NCI-H82 (cell line): ENCODE data around the gene ASPSCR1.
"Not testable (repeated sequence)": the region's sequence is repeated elsewhere in the genome, so short reads cannot be mapped to it uniquely, and the experiment has no call there.

Experiments
- DNase-seq: peaks from one replicate; lab custom pipeline; 2025; lab: John Stamatoyannopoulos, UW

The ASPSCR1 gene

DNA sequence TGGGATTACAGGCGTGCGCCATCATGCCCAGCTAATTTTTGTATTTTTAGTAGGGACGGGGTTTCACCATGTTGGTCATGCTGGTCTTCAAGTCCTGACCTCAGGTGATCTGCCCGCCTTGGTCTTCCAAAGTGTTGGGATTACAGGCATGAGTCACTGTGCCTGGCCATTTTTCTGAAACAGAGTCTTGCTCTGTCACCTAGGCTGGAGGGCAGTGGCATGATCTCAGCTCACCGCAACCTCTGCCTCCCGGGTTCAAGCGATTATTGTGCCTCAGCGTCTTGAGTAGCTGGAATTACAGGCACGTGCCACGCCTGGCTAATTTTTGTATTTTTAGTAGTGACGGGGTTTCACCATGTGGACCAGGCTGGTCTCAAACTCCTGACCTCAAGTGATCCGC, 4.1 kb downstream of the ASPSCR1 start:
- not testable (repeated sequence) for DNase-seq

DNA sequence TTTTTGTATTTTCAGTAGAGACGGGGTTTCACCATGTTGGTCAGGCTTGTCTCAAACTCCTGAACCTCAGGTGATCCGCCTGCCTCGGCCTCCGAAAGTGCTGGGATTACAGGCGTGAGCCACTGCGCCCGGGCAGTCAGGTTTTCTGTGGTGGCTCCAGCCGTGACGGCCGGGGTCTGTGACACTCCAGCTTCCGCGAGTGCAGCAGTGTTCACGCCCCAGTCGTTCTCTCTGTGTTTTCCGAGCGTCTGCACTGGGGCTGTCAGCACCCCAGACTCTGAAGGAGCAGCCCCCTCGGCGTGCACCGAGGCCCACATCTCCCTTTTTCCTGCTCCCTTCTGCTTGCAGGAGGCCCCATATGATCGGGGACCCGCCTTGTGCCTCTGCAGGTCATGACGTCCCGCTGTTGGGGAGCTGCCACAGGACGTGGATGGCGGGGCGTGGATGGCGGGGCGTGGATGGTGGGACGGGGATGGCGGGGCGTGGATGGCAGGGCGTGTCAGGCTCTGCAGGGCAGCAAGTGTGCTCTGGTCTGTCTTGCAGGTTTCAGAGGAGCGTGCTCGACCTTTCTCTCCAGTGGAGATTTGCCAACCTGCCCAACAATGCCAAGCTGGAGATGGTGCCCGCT, 5.7 kb downstream of the ASPSCR1 start:
- no peak for DNase-seq

DNA sequence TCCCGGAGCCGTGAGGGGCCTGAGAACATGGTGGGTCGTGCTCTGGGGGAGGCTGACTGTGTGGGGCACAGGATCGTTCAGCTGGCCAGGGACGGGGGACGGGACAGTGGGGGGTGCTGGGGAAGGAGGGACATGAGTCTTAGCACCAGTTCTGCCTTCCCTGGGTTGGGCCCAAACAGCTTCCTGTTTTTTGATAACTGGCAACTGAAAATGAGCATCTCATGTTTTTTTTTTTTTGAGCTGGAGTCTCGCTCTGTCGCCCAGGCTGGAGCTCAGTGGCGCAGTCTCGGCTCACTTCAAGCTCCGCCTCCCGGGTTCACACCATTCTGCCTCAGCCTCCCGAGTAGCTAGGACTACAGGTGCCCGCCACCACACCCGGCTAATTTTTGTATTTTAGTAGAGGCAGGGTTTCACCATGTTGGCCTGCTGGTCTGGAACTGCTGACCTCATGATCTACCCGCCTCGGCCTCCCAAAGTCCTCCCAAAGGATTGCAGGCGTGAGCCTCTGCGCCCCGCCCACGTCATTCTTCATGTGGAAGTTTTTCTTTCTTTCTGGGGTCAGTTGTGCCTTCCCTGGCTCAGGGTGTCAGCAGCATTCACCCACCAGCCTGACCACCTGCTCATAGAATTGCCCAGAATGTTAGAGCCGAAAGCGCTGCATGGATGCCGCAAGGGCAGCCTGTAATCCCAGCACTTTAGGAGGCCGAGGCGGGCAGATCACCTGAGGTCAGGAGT, 6.4 kb downstream of the ASPSCR1 start:
- no peak for DNase-seq

DNA sequence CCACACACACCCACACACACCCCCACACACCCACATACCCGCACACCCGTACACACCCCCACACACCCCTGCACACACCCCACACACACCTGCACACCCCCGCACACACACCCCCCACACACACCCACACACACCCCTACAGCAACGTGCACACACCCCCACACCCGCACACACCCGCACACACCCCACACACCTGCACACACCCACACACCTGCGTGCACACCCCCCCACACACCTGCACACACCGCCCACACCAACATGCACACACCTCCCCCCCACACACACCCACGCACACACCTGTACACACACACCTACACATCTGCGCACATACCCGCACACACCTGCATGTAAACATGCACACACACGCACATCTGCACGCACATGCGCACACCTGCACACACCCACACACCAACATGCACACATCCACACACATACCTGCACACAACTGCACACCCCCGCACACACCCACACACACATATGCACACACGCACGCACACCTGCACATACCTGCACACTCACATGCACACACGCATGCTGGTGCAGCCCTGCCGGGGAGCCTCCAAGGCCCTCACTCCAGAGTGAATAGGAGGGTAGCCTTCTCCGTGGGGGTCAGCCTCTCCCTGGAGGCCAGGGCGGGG, 7.5 kb downstream of the ASPSCR1 start:
- no peak for DNase-seq

DNA sequence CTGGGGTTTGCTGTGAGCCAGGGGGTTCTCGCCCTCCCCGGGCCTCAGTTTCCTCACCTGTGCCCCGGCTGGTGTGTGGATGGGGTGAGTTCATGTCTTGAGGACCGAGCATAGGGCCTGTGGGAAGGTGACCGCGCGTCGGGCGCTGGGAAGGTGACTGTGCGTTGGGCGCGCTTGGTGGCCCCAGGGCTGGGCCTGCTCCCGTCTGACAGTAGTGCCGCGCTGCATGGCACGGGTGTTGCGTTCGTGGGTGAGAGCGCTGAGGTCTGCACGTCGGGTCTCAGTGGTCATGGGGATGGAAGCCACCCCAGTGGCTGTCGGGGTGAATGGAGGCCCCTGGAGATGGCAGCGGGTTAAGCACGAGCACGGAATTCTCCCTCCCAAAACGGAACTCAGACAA, 9.2 kb downstream of the ASPSCR1 start:
- no peak for DNase-seq

DNA sequence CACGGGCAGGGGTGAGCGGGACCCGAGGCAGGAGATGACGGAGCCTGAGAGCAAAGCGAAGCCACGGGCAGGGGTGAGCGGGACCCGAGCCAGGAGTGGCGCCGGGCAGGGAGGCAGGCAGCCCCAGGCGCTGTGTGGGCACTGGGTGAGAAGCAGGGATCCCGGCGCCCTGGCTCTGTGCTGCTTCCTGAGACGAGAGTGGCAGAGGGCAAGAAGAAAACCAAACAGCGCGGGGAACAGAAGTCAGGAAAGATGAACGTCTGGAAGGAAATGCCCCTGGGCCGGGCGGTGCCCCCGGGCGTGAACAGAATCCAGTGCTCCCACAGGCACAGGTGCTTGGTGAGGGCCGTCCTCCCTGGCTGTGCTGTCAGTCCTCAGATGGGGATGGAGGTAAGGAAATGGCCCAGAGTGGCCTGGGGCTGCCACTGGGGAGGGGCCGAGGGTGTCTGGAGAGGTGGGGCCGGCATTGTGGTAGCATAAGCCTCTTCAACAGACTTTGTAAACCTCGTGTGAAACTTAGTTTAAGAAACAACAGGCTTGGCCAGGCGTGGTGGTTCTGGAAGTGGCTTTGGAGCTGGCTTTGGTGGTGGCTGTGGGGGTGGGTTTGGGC, 9.8 kb downstream of the ASPSCR1 start:
- no peak for DNase-seq

DNA sequence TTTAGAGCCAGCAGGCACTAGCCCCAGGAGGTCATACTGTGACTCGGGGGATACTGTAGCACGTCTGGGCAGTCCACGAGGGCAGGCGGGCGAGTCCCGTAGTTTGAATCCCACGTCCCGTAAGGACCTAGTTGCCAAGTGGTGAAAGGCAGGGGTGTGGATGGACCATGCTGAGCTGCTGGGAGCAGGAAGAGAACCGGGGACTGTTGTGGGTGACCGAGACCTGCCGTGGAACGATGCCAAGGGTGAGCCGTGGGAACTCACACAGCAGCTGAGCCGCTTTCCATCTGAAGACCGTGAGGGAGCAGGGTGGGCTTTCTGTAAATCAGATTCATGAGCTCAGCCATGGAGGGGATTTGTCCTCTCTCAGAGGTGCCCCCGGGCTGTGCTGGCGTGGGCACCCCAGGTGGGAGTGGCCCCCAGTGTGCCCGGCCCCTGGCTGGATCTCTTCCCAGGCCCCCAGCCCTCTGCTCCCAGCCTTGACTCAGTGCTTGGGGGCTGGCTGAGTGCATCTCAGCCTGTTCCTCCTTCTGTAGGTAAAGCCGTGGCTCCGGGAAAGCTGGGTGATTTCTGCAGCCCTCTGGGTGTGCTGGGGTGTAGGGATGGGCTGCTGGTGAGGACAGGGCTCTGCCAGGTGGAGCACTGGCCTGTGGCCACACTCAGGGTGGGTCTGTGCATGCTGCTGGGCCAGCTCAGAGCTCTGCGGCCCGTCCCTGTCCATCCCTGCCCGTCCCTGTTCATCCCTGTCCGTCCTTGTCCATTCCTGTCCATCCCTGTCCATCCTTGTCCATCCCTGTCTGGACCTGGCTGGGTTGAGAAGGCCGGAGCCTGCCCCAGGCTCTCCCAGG, 13.6 kb downstream of the ASPSCR1 start:
- DNase-seq: no peak

DNA sequence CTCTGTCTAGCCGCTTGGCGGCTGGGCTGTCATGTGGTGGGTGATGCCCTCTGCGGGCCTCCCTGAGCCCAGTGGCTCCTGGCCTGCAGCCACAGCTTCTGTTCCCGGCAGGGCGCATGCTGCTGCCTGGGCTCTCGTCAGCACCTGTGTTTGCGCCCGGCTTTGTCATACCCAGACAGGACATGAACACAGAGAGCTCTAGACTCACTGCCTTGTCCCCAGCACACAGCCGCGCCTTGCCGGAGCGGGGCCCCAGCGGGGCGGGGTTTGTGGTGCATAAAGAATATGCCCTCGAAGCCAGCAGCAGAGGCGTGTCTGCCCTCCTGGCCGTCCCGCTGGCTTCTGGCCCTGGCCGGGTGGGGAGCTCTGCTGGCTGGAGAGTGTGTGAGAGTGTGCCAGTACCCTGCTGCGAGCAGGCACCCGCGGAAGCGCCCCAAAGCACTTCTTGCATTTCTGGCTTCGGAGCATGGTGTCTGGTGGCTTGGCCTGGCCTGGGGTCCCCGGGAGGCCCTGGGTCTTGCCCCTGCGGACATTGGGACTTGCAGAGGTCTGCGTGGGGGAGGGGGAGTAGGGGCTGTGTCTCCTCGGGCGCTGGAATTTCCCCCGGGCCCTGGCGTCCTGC, 14.4 kb downstream of the ASPSCR1 start:
- DNase-seq: no peak

DNA sequence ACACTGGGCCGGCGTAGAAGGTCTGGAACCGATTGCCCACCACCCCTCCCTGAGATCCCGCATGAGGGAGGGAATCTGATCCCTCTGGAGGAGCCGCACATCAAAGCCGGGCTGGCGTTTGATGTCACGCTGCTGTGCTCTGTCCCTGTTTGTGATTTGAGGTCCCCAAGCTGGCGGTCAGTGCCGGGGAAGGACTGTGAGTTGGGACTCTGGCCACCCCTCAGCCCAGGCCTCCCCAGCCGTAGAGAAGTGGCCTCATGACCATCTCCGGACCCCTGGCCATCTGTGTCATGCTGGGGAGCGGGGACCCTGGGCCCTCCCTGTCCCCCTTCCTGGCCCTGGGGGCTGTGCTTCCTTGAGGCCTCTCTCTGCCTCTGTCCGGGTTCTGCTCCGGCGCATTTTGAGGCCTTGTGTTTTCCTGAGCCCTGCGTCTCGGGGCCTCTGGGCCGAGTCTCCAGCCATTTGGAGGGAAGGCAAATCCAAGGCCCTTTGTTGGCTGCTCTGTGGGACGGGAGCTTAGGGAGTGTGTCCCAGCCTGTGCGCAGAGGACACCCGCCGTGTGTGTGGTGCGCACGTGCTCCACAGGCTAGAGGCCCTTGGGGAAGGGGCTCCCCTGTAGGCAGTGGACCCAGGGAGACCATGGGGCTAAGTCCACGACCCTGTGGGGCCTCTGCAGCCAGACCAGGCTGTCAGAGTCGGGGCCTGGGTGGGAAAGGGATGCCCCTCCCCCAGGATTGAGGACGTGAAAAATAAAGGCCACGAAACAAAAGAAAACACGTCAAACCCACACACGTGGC, 15.1 kb downstream of the ASPSCR1 start:
- DNase-seq: no peak

DNA sequence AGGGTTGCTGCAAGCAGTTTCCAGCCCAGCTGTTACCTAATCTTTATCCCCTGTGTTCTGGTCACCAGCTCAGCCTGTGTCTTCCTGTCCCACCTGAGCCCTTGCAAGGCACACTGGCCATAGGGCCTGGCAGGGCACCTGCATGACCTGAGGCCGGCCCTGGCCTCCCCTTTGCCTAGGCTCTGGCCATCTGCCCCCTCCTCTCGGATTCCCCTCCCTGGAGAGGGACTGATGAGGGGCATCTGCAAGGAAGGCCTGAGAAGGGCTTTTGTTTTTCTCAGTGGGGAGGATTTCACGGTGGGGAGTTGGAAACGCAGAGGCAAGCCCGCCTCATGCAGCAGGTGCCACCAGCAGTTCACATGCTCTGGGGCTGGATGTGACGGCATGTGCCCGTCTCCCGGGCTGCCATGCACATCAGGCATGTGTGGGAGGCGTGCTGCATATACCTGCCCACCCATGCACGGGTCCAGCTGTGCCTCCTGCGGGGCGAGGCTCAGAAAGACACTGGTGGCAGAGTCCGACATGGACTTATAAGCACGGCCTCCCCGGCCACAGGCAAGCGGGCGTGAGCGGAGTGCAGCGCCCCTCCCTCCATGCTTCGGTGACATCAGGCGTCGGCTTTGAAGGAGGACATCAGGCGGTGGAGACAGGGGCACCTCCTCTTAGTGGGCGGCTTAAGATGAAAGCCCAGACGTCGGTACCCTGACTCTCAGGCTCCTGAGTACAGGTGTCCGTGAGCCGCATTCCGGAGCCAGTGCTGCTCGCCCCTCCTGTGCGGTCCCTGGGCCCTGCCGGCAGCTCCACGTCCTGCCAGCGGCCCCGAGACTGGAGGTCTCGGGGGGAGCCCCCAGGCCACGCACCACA, 16.5 kb downstream of the ASPSCR1 start:
- no peak for DNase-seq

DNA sequence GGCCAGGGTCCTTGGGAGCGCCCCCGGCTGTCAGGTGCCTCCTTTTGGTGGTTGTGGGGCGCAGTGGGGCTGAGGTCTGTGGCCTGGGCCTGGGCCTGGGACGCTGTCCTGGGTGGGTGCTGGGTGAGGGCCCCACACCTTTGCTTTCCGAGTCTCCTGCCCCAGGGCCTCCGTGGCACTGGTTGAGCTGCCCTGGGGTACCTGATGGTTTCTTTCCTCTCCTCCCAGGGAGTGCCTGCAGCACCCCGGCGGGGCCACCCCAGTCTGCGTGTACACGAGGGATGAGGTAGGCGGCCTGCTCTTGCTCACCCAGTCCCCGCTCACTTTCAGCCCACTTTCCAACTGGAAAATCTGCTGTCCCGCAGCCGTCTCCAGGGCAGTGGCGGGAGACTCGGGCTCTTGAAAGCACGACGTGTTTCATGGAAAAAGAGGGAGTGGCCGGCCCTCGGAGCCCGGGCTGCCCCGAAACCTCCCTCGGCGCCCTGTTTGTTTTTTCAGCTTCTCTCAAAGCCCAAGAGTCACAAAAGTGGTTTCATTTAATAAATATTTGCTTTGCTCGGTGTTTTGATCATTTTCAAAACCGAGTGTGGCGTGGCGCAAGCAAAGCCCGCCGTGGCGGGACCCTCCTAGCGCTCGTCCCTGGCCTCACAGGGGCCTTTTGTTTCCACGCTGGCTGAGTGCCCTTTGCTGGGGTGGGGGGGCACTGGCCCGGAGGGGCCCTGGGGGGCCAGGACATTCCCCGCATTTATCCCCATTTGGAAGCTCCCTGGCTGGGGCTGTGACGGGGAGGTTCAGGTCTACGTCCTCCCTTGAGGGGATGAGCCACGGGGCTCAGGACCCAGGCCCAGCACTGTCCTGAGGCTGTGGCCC, 17.4 kb downstream of the ASPSCR1 start:
- DNase-seq: no peak

DNA sequence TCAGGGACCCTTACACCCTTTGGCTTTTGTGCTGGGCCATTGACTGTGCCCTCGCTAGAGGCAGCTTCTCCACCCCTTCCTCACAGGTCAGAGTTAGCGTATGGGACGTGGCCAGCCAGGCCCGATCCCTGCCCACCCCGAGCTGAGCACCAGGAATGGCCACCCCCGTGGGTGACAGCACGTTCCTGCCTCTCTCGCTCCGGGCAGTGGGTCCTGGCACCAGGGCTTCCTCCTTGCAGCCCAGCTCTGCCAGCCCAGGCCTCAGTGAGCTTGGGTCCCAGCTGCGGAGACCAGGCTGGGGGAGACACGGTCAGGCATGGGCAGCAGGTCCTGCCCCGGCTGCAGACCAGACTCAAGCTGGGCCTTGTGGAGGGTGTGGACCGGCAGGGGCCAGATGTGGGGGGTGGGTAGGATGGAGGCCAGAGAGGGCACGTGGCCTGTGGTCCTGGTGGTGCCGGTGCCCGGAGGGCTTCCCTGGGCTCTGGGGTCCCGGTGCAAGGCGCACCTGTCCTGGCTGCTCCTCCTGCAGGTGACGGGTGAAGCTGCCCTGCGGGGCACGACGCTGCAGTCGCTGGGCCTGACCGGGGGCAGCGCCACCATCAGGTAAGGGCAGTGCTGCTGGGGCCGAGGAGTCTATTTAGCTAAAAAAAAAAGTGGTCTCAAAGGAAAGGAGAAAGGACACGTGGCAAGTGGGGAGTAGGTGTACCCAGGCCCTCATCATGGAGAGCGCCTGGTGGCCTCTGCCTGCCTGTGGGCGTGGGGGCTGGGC, 18.2 kb downstream of the ASPSCR1 start:
- no peak for DNase-seq

DNA sequence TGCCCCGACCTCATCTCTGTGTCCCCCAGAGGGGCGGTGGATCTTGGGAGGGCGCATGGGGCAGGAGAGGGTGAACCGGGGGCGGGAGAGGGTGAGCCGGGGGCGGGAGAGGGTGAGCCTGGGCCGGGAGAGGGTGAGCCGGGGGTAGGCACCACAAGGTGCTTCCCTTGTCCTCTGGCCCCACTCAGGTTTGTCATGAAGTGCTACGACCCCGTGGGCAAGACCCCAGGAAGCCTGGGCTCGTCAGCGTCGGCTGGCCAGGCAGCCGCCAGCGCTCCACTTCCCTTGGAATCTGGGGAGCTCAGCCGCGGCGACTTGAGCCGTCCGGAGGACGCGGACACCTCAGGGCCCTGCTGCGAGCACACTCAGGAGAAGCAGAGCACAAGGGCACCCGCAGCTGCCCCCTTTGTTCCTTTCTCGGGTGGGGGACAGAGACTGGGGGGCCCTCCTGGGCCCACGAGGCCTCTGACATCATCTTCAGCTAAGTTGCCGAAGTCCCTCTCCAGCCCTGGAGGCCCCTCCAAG, 18.9 kb downstream of the ASPSCR1 start:
- no peak for DNase-seq

DNA sequence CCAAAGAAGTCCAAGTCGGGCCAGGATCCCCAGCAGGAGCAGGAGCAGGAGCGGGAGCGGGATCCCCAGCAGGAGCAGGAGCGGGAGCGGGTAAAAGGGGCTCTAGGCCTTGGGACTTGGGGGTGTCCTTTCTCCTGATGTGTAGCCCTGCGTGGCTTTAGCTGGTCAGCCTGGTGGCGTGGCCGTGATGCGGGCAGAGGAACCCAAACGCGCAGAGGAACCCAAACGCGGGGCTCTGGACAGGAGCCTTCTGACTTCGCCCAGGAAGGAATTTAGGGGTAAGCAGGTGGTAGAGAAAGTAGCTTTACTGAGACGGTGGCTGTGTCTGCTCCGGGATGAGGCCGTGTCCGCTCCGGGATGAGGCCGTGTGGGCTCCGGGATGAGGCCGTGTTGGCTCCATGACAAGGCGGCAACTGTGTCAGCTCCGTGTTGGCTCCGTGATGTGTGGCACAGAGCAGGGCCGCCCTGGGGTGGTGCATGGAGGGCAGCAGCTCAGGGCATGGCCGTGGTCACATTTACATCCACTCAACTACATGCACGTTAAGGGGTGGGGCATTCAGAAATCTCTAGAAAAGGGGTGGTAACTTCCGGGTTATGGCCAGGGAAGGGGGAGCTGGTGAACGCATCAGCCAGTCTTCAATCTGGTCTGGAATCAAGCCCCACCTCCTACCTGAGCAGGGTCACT, 19.5 kb downstream of the ASPSCR1 start:
- DNase-seq: no peak

DNA sequence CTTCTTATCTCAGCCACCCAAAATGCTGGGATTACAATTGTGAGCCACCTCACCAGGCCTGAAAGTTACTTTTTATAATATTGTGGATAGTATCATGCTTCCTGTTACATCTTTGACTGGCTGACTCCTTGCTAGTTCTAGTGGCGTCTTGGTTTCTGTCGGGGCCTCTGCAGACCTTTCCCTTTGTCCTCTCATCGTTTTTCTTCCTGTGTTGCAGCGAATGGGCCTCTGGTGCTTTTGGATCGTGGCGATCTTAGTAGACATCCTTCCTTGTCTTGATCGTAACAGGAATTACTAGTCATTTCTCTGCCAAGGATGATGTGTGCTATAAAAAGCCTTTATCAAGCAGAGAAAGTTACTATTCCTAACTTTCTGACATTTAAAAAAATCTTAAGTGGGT, 20.8 kb downstream of the ASPSCR1 start:
- no peak for DNase-seq

DNA sequence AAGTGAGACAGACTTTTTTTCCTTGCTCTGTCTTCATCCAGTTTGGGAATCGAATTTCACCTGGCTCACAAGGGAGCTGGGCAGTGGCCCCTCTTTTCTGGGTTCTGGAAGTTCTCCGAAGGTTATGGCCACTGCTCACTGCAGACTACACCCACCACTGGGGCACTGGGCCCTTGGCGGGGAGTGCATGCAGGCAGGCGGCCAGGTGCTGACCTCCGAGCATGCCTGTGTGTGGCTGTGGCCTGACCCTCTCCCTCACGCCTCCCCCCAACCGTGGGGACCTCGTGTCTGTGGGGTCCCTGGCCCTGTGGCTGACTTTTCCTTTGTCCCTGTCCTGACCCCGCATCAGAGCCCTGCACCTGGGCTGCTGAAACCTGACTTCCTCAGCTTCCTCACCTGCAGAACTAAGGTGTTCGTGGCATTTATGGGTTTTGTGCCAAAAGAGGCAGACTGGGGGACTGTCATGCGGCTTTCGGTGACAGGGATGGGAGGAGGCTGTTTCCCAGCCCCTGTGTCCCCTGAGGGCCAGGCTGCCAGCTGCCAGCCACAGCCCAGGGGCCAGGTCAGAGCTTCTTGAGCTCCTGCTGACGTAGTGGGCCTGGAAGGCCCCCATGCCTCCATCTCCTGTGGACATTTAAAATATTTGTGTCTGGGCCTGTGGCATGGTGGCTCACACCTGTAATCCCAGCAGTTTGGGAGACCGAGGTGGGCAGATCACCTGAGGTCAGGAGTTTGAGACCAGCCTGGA, 21.4 kb downstream of the ASPSCR1 start:
- DNase-seq: no peak
